ENCODE measurements around the gene SRPK2.

GRCh38 chr7:105227391-105227790 is 161.3 kb downstream of the SRPK2 start:
- TF ChIP-seq GATA2 (IDR thresholded peaks at IDR 0.05; ENCODE audit: low read depth, low read length) (no peak), GATA3 (IDR thresholded peaks at IDR 0.05; ENCODE audit: low read depth, low read length) (no peak)
